Small intestine (tissue), 7 donors: Measurements from ENCODE around the gene ATP5IF1. TPM values are rescaled to one million over a fixed set of nuclear protein-coding genes. Genes with fewer than 3 reads are reported as not detected.

Source experiments
- DNase-seq, 2 donors: peaks; one replicate each; pipeline versions ENCODE4 v3.0.0 to v3.0.0-alpha.2; 2013
- FAIRE-seq: peaks from 2 replicates; lab custom pipeline; 2012; peaks lifted over from hg19 to GRCh38; lab: Jason Lieb, UNC
- H3K27ac ChIP-seq, 3 donors: one replicate each; pipeline ENCODE4 v1.5.1; 2013; ENCODE audit warnings: low read length in 2 of 3, mild to moderate bottlenecking in 2 of 3, control low read depth in 1 of 3, inconsistent platforms in 1 of 3, low read depth in 1 of 3, moderate library complexity in 1 of 3
- H3K27me3 ChIP-seq, 3 donors: one replicate each; pipeline ENCODE4 v1.6.1; 2013; ENCODE audit warnings: low read length in 3 of 3, inconsistent platforms in 1 of 3; ENCODE audit not compliant: control insufficient read depth in 3 of 3, insufficient read depth in 3 of 3
- H3K36me3 ChIP-seq, 3 donors: one replicate each; pipeline ENCODE4 v1.6.1; 2013; ENCODE audit warnings: low read length in 3 of 3, inconsistent platforms in 1 of 3, low read depth in 1 of 3, mild to moderate bottlenecking in 1 of 3, moderate library complexity in 1 of 3; ENCODE audit not compliant: control insufficient read depth in 3 of 3, insufficient read depth in 2 of 3
- H3K4me1 ChIP-seq, 3 donors: one replicate each; pipeline ENCODE4 v1.6.1; 2013; ENCODE audit warnings: low read length in 2 of 3, inconsistent platforms in 1 of 3, low read depth in 1 of 3, mild to moderate bottlenecking in 1 of 3, moderate library complexity in 1 of 3; ENCODE audit not compliant: control insufficient read depth in 3 of 3, insufficient read depth in 2 of 3
- H3K4me3 ChIP-seq, 3 donors: one replicate each; pipeline ENCODE4 v1.5.1; 2013; ENCODE audit warnings: low read length in 3 of 3, control low read depth in 1 of 3, inconsistent platforms in 1 of 3, low read depth in 1 of 3, mild to moderate bottlenecking in 1 of 3, moderate library complexity in 1 of 3
- H3K9me3 ChIP-seq, 2 donors: one replicate each; pipeline ENCODE4 v1.6.1; 2013; ENCODE audit warnings: low read depth in 1 of 2, low read length in 1 of 2; ENCODE audit not compliant: control insufficient read depth in 2 of 2, insufficient read depth in 1 of 2
- WGBS, 3 donors: extraction: QIAGEN DNeasy Blood & Tissue Kit; methylation state at CpG; one replicate each; pipeline ENCODE4 v1.1.7; 2013; 5-methylcytosine and 5-hydroxymethylcytosine counted together
- polyA plus RNA-seq, 4 donors: library from polyadenylated mRNA; stranded (reverse) in 3 of 4; unstranded in 1 of 4; fragments of 200-250 nt in 3 of 4; fragments of 120-200 nt in 1 of 4; gene quantifications; one replicate each; pipeline versions ENCODE4 v1.2.1 to v1.2.3, GENCODE V29; 2013
- donor health status: healthy with polysubstance abuse.
- donor health status: control.
- donor health status: control.
- donor health status: Bipolar disorder and iron deficiency.
- donor health status: healthy.

Gene ATP5IF1
- polyA plus RNA-seq, 4 donors: 389 to 1,616 (median 793) TPM

DNA sequence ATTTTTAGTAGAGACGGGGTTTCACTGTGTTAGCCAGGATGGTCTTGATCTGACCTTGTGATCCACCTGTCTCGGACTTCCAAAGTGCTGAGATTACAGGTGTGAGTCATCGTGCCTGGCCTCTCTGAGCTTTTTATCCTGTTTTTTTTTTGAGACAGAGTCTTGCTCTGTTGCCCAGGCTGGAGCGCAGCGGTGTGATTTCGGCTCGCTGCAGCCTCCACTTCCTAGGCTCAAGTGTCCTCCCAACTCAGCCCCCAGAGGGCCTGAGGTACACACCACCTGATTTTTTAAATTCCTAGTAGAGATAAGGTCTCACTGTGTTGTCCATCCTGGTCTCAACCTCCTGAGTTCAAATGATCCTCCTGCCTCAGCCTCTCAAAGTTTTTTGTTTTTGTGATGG is 43.8 kb downstream of the ATP5IF1 start:
- 87 to 93% (median 88%) methylated on average over 7 of the region's 7 CpGs for WGBS, 3 donors
- H3K4me3 ChIP-seq: no peak overlapping the region
- FAIRE-seq (no peak), DNase-seq (no peak)
- no peaks in the 10 kb centered on the region for H3K27me3 ChIP-seq
- peaks cover 9 to 76% (median 13%) of the 10 kb centered on the region in 3 donors for H3K36me3 ChIP-seq
- H3K4me1 ChIP-seq: peaks cover 3 to 14% (median 6%) of the 10 kb centered on the region in 3 donors
- H3K9me3 ChIP-seq: no peaks in the 10 kb centered on the region
- no peak overlapping the region for H3K27ac ChIP-seq

DNA sequence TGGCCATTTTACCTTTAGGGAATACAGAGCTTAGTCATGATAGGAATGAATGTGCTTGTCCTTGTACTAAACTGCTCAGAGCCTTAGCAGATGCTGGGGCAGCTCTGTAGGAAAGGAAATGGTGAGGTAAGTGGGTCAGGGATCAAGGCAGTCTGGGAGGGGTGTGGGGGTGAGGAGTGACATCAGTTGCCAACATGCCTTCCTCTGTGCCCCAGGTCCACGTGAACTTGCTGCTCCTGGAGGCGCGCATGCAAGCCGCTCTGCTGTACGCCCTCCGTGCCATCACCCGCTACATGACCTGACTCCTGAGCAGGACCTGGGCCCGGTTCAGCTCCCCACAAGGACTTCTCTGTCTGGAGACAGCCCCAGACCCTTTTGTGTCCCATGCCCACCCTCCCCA is 44.6 kb downstream of the ATP5IF1 start:
- Histone ChIP-seq H3K36me3 (peaks cover 9 to 72% (median 13%) of the 10 kb centered on the region in 3 donors), H3K9me3 (no peaks in the 10 kb centered on the region)
- 90 to 92% (median 91%) methylated on average over 8 of the region's 8 CpGs for WGBS, 3 donors

DNA sequence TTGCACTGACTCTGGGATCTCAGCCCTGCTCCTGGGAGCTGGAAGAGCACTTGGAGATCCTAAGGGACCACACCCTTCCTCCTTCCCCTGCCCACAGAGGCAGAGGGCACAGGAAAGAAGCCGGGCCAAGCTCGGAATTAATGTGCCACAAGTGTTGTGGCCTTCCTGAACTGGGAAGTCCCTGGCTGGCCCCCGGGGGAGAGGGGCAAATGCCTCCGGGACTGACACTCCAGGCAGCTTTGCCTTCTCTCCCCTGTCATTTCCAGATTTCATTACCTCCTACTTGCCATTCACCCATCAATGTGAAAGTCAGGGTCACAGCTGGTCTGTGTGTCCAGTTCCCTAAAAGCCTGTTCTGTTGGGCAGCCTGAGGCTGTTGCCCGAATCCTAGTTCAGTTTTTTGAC is 45.1 kb downstream of the ATP5IF1 start:
- Histone ChIP-seq H3K4me1 (peaks cover 3 to 14% (median 6%) of the 10 kb centered on the region in 3 donors), H3K4me3 (no peak overlapping the region), H3K9me3 (no peaks in the 10 kb centered on the region), H3K27me3 (no peaks in the 10 kb centered on the region), H3K27ac (no peak overlapping the region), H3K36me3 (peaks cover 7 to 67% (median 13%) of the 10 kb centered on the region in 3 donors)
- 68 to 73% (median 72%) methylated on average over 5 of the region's 5 CpGs for WGBS, 3 donors
- FAIRE-seq (no peak), DNase-seq (no peak)

More for the DNA sequence above, 44.6 kb downstream of the ATP5IF1 start:
- peaks cover 3 to 14% (median 6%) of the 10 kb centered on the region in 3 donors for H3K4me1 ChIP-seq
- no peak overlapping the region for H3K4me3 ChIP-seq
- H3K27ac ChIP-seq: no peak overlapping the region
- no peak for FAIRE-seq
- no peaks in the 10 kb centered on the region for H3K27me3 ChIP-seq
- no peak for DNase-seq

DNA sequence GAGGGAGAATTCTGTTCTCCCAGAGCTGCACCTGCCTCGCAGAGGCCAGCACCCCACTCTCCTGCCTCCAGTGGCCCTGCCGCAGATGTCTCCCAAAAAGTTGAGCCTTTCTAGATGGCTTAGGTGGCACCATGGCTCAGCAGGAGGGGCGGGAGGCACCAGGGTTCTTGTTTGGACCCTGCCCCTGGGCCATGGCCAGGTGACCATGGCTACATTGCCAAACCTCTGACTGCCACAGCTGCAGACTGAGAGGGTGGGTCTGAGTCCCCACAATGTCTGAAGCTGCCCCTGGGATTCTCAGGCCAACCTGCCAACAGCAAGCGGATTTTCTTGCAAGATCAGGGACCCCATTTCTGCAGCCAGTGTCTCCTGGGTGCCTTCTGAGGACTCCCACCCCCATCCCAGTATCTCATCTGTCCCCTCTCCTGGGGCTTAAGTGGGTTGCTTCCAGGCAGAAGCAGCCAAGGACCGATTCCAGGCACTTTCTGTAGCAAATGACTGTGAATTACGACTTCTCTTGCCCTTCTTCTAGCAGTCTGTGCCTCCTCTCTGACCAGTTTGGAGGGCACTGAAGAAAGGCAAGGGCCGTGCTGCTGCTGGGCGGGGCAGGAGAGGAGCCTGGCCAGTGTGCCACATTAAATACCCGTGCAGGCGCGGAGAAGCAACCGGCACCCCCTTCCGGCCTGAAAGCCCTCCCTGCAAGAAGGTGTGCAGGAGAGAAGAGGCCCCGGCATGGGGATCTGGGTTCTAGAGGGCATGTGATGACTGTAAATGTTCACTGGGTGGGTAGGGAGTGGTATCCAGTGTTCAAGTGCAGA is 45.9 kb downstream of the ATP5IF1 start:
- peak overlapping the region in 2 of 3 donors; percentile 45 to 57 for H3K27ac ChIP-seq
- no peak for FAIRE-seq
- H3K9me3 ChIP-seq: no peaks in the 10 kb centered on the region
- no peaks in the 10 kb centered on the region for H3K27me3 ChIP-seq
- peak in 1 of 2 donors; percentile 20 for DNase-seq
- WGBS, 3 donors: 44 to 72% (median 57%) methylated on average over 14 of the region's 14 CpGs
- no peak overlapping the region for H3K4me3 ChIP-seq
- H3K4me1 ChIP-seq: peaks cover 3 to 14% (median 6%) of the 10 kb centered on the region in 3 donors
- H3K36me3 ChIP-seq: peaks cover 4 to 59% (median 13%) of the 10 kb centered on the region in 3 donors

DNA sequence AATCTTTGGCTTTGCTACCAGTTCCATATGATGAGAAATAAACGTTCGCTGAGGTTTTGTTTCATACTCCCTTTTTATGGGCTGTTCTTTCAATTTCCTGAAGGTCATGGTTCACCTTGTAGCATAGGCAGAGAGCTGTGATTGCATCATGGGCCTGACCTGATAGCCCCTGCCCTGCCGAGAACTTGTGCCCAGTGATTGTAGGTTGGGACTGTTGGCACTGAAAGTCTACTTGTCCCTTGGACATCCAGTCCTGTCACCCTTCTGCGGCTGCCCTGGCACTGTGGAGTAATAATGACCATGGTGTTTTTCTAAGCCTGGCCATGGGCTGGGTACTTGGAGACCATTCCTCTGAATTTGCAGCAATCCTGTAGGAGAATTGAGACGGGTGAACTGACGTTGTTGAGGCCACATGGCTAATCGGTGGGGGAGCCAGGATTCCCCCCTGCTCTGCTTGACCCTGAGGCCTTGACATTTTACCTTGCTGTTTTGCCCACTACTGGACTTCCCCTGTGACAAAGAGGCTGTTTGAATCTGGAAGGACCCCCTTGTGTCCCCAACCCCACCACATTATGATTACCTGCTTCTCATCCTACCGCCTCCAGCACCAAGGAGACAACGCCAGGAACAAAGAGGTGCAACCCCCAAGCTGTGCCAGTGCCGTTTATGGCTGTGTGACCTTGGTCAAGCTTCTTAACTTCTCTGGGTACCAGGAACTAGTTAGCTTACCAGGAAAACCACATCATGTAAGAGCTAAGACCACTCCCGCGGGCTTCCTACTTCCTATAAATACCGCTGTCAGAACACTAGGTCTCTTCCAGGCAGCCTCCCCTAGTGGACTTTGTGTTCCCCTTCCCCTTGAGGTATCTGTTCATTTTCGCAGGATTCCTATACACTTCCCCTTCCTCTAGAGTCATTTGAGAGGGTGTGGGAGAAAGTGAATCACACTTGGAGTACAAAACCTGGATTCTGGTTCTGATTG is 46.8 kb downstream of the ATP5IF1 start:
- Histone ChIP-seq H3K4me1 (peaks cover 3 to 14% (median 6%) of the 10 kb centered on the region in 3 donors), H3K27me3 (no peaks in the 10 kb centered on the region), H3K9me3 (no peaks in the 10 kb centered on the region), H3K27ac (peak overlapping the region; percentile 45 to 57 (median 47)), H3K4me3 (no peak overlapping the region), H3K36me3 (peaks cover 4 to 52% (median 11%) of the 10 kb centered on the region in 3 donors)
- DNase-seq (peak; percentile 47 to 64), FAIRE-seq (no peak)
- 67 to 76% (median 75%) methylated on average over 14 of the region's 14 CpGs for WGBS, 3 donors

DNA sequence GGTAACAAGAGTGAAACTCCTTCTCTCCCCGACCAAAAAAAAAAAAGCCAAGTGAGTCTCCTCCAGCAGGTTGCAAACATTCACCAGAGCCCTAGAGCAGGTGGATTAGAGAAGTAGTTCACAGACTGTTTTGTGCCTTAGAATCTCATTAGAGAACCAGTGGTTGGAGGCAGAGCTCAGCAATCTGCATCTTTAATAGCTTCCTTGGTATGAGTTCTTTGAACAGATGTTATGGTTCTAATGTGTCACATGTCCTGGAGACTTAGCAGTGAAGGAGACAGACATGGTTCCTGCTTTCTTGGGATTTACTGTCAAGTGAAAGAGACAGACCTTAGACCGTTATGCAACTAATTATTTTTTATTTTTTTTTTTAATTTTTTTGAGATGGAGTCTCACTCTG is 50.2 kb downstream of the ATP5IF1 start:
- Histone ChIP-seq H3K27ac (no peak overlapping the region), H3K9me3 (no peaks in the 10 kb centered on the region), H3K4me1 (peaks cover 3 to 32% (median 6%) of the 10 kb centered on the region in 3 donors), H3K4me3 (no peak overlapping the region), H3K27me3 (no peaks in the 10 kb centered on the region), H3K36me3 (peaks cover 0 to 20% (median under 1%) of the 10 kb centered on the region in 3 donors)
- DNase-seq (no peak), FAIRE-seq (no peak)
- WGBS, 3 donors: 37 to 46% (median 39%) methylated on average over 2 of the region's 2 CpGs
